ENCODE data around the gene LDAH.

Gene LDAH

DNA sequence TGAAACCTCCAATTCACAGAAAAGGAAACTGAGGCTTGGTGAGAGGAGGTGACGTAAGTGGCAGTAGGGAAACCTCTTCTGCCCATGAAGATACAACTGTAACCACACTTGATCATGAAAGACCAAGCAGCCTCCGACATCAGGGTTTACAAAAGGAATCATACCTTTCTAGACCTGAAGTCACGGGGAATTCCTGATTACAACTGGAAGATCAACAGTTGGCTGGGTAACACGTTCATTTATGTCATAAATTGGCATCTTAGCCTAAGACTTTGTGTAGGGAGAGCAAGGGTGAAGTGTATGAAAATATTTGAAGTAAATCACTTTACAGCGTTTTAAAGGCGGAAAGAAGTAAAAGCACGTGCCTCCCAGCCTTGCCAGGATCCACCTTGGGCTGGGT, 172.9 kb downstream of the LDAH start:
- no peak for DNase-seq

DNA sequence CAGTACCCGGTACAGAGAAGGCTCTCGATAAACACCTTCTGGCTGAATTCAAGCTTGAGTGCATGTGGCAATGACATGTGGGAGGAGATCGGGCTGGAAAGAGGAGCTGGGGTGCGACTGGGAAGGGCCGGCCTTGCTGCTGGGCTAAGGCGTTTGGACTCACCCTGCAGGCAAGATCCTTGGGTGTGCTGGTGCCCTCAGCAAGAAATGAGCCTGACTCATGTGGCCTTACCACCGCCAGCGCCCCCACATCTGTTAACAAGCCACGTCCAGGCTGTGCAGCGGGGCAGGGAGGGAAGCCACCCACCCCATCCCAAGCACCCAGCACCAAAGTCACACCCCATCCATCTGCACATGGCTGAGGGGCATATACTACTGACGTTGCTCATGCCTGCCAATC, 173.3 kb downstream of the LDAH start:
- DNase-seq = no peak

DNA sequence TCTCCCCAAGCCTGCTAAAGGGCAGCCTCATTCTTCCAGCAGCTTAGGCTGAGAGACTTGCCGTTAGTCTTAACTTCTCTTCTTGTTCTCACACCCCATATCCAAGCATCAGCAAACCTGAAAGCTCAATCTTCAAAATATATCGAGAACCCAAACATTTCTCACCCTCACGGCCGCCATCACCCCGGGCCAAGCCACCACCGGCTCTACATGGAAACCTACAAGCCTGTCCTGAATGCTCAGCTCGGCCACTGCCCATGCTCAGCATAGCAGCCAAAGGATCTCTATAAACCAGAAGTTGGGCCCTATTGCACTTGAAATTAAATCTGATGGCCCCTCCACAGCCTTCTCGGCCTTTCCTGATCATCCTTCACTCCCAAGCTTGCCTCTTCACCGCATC, 174.1 kb downstream of the LDAH start:
- DNase-seq = no peak

DNA sequence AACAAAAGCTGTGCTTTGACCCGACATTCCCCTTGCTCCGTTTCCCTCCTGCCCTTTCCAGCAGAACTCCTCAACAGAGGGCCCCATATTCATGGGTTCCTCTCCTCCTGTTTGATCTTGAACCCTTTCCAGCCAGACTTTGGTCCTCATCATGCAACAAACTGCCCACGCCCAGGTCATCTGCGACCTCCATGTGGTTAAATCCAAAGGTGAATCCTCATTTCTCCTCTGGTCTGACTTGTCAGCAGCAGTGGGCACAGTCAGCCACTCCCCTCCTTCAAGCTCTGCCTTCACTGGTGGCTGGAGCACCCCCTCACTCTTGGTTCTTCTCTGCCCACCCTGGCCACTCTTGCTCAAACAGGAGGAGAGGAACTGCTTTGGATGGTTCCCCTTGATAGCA, 174.7 kb downstream of the LDAH start:
- no peak for DNase-seq

DNA sequence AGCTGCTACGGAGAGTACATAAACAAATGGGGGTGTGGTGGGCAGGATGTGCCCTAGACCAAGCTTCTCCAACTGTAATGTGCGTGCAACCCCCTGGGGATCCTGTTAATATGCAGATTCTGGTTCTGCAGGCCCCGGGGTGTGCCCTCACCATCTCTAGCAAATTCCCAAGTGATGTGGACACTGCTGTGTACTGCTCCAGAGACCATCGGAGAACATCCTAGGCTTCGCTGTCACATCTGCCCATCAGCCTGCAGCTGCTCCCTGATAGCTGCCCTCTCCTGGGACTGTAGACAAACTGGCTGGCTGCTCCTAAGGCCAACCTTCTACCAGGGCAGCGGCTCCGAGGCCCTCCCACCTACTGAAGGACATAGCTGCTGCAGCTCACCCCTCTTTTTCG, 175.2 kb downstream of the LDAH start:
- no peak for DNase-seq

DNA sequence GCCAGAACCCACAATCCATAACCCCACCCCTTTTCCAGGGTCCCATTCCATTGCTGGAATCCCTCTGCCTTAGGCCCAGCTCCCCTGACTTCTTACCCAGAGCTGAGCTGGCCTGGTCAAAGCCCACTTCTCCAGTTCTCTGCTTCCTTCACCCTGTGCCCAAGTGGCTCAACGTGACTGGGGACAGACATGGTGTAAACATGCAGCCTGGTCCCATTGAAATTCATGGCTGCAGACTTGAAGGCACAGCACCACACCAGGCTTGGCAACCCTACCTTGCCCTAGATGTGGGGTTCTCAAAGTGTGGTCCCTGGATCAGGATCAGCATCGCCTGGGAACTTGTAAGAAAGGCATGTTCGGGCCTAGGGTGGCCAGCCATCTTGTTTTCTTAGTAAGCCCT, 175.7 kb downstream of the LDAH start:
- no peak for DNase-seq

DNA sequence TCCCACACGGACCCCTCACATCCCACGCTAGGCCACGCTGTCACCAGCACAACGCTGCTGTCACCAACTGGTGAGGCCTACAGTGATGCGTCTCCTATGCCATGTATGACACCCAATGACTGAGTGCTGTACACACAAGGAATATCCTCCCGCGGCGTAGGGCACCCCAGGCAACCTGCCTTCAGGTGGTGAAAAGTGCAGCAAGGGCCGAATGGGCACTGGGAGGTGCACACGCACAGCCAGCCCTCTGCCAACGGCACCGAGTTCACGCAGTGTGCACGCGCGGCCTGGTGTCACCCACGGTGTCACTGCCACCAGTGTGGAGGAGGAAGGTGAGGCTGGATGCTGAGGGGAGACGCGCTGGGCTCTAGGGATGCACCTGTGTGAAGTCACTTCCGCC, 176.5 kb downstream of the LDAH start:
- no peak for DNase-seq

DNA sequence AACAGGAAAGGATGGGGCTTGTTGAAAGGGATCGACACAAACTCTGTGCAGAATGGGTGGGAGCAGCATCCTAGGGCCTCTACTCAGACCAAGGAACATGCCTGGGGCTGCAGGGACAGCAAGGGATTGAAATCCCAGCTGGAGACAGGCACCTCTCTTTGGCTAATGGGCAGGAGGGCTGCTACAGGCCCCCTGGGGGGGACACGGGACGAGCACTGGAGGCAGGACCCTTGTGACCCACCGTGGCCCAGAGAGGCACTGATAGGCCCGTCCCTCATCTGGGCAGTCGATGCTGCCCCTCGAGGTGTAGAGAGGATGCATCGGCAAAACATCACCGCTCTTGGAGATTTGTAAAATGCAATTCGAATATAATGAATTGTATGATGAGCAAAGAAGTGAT, 177.1 kb downstream of the LDAH start:
- DNase-seq = no peak

DNA sequence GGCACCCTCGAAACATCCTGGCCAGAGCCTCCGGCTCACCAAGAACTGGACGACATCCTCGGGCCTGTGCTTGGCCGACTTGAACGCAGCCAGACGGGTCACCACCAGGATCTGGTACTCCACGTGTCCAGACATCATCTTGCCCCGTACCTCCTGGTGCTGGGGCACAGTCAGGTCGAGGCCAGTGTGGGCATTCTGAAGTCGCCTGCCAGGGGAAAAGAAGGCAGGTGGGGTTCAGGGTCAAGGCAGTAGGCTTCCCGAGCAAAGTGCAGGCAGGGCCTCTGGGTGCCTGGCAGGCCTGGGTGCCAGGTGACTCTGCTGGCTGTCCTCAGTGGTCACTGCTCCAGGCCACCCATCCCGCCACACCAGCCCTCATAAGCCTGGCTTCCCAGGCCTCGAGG, 177.6 kb downstream of the LDAH start:
- no peak for DNase-seq

DNA sequence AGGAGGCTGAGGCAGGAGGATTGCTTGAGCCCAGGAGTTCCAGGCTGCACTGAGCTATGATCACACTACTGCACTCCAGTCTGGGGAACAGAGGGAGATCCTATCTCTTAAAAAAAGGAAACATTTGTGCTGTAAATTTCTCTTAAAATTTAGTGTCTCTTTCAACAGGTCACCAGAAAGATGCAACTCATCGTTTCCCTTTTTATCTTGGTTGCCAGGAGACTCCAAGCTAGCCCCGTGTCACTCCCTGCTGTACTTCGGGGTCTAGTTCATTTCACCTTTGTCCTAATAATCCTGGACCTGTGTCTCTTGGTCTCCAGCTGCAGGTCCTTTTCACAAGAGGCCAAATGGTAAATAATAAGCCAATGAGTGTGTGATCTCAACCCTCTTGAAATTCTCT, 179.1 kb downstream of the LDAH start:
- no peak for DNase-seq

DNA sequence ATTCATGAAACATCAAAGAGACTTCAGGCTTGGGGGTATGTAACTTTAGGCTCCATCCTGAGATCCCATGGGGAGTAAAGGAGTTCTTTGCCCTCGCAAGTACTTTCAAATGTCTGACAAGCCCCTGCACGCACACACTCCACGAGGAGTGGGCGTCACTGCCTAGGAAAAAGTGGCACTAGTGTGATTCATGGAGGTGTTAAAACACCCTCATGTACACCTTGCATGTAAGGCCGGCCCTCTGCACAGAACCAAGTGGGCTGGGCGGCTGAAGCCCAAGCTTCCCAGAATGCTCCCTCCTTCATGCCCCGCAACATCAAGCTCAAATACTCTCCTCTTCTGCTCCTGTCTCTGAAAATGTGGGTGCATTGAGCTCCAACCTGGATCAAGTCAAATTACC, 179.8 kb downstream of the LDAH start:
- no peak for DNase-seq

DNA sequence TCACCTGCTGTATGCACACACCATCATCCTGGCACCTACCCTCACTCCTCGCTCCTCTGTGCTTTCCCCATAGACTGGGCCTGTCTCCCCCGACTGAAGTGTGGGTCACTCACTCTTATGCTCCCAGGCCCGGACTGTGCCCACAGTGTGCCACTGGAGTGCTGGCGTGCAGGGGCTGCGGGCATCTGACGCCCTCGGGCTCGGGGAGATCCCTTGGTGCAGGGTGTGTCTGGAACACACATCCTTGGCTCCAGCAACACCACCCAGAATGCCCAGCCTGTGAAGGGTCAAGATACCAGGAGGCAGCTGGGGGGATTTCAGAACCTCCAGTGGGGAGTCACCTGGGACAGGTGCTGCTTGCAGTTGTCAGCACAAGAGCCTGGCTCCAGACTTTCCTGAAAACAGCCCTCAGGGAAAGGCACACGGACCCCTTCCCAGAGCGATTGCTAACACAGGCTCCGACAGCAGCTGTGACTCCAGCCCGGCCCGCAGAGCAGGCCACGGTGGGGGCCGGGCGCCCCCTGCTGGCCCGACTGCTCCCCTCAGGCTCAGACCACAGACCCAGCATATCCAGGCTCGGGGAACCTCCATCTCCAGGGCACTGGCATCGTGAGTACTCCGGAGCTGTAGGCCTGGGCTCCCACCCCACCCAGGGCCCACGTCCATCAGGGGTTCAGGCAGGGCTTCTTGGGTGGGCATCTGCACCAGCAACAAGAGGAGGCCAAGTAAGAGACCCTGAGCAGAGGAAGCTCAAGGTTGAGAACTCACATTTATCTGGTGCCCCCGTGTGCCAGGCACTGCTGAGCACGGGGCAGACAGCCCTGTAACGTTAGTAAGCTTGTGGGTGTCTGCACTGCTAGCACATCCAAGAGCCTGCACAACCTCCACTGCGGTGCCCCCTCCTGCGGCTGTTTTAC, 180.6 kb downstream of the LDAH start:
- DNase-seq = peak; percentile 89

DNA sequence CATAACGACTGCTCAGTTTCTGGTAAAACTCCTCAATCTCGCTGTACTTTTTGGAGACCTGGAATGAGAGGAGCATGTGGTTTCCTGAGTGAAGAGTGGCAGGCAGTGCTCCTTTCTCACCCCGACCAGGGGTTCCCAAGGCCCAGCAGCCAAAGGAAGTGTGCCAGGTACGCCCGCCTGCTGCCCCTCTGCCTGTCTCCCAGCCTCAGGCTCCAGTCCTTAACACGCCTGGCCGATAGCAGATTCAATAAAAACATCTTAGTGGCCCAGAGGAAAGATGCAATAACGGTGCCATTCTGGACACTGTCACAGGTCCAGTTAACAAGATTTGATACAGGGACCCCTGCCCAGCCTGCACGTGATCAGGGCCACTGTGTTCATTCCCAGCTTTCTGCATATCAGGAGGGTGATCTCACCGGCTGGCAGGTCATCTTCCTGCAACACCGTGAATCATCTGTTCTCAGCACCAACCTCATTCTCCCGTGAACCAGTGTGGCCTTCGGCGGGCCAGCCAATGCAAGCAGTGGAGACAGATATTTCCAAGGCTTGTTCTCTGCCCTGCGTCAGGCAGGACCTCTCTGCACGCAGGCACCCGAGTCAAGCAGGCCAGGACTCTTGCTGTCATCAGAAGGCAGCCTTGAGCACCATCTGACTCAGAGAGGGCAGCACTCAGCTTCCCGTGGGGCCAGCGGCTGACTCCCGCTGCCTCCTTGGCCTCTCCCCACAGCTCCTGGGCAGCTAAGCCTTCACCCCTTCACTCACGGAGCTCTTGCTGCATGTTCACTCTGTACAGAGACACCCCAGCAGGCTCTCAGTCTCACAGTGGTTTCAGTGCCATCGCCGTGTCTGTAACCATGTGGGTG, 181.5 kb downstream of the LDAH start:
- no peak for DNase-seq

DNA sequence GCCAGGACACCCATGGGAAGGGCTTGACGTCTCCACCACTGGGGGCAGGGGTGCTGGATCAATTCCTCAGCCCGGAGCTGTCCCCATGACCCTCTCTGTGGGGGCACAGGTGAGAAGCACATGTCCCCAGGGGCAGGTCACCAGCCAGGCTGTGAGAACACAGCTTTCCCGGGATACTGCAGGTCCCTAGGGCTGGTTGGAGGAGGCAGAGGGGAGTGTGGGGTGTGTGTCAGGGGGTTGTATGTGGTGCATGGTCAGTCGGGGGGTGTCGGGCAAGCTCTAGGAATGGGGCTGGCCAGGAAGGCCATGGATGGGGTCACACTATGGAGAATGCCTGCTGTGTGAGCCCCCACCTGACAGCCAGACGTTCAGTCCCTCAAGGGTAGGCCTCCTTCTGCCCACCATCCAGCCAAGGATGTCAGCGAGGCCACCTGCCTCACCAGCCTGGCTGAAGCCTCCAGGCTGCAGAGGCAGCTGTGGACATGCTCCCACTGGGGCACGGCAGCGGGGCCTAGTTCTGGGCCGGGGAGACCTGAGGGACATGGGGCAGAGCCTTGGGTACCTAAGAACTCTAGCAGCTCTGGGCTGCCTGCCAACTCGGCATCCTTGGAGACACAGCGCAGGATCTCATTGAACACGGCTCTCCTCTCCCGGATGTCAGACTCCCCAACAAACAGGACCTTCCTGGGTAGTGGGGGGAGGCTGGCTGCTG, 182.3 kb downstream of the LDAH start:
- DNase-seq = no peak

DNA sequence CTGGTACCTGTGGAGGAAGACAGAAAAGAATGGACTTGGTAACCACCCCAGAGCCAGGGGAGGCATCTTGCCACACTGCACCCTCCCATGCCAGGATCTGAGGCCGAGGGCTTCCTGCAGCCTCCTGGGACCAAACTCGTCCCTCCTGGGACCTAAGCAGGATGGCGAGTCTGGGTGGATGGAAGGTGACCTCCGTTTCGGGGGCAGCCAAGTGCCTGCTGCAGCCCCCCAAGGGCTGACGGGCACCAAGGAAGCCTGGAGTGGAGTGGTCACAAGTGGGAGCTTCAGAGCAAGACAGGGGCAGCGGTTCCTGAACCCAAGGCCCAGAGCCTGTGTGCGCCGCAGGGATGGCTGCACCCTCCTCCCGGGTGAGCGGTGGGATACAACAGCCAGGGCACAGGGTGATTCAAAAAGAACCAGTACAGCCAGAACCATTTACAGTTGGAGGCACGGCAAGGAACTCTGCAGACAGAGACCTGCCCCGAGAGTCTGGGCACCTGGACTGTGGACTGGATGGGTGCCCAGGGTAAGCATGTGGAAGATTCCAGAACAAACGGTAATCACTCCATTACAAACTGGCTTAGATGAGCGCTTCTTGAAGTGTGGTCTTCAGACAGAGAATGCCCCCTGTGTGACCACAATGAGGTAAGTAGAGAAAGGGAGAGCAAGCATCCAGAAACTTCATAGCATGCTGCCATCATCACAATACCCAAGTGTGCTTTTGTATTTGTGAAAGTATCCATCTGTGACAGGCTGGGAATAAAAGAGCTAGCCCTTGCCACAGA, 184.1 kb downstream of the LDAH start:
- DNase-seq = no peak

DNA sequence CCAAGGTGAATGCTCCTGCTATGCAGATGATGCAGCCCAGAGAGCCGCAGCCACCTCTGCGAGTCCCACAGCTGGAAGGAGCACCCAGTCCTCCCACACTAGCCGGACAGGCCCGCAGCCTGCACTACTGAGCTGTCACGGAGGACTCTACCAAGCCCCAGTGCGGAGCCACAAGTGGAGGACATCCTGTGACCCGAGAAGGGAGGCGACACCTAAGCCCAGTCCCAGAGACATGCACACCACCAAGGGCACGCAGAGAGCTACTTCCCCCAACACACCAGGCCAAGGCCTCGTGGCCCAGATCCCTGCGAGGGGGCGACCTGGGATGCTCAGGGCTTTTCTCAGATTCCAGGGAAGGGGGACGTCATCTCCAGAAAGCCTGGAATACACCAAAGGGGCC, 184.9 kb downstream of the LDAH start:
- DNase-seq = no peak

DNA sequence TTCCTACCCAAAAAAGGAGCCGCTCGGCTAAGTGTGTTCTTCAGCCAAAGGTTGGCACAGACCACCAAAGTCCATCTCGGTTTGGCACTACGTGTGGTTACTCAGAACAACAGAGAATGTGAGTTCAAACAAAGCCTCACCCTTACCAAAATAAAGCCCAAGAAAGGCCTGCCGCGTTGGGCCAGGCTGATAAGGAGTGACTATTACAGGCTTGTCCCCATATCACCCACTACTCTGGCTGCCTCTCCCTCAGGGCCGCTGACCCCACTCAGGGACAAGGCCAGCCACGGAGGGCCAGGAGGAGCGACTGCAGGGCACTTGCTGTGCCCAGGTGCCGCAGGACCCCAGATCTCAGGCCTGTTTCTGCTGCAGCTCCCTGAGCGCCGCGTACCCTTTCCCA, 185.8 kb downstream of the LDAH start:
- no peak for DNase-seq

DNA sequence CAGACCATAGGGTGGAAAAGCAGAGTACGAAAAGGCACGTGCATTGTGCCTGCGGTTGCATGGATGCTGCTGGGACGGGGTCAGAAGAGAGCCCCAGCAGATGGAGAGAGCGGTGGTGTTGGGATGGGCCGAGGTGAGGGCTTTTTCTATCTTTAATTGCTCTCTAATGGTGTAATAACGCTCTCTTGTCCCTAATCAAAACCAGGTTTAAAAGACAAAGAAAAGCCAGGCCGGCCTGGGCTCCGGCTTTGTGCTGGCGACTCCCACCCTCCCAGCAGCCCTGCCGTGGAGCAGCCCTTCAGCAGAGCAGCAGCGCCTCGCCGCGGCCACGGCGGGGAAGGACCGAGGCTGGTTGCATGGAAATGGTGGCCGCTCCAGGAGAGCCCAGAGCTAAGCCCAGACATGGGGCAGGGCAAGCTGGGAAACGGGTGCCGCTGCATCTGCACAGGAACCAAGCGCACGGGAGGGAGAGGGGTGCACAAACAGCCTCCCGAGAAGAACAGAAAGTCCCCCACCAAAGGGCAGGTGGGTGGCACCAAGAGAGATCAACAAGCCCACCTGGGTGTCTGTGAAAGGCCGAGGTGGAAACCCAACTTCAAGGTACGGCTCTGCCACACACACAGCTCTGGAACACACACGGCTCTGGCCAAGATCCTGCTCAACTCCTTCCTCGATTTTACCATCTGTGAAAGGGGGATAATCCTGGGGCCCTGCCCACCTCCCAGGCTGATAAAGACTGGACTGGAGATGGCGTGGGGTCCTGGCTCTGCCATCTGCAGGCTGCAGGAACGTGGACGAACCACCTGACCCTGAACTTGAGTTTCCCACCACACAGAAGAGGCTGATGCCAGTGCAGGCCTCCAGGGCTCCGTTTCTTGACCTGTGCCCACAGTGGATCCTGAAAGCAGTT, 187.0 kb downstream of the LDAH start:
- DNase-seq = peak; percentile 77

DNA sequence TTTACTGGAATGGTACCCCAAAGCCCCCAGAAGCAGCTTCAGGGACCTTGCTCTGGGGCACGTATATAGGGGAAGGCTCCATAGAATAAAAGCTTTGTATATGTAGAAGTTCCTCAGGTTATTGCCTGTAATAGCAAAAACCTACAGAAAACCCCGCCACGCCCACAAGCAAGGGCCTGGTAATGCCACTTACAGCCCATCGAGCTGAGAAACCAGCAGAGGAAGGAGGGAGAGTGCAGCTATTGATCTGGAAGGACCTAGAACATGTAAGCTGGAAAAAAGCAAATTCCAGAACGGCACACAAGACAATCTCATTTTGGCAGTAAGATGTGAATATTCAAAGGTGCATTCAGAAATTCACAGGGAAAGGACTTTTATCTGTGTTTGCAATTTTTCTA, 187.8 kb downstream of the LDAH start:
- no peak for DNase-seq

DNA sequence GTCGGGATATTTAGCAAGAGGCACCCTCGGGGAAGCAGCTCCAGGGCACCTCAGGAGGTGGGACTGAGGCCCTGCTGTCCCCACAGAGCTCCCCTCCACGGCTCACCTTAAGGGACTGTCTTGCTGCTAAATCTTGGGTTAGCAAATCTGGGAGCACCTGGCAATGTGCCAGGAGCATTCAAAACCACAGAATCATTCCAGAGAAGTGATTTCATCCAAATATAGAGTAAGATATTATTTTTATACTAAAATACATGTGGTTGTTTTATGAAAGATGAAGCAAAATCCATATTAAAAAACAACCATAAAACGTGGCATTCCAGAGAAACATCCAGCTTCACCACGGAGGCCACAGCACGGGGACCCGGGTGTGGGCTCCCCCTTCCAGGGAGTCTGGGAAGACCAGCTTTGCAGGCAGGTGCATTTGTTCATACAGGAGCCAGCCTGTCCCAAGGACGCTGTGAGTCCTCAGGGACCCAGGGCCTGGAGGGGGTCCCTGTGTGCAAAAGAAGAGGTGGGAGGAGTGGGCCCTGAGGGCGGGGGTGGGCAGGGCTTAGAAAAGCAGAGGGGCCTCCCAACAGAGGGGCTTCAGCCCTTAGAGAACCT, 188.3 kb downstream of the LDAH start:
- DNase-seq = no peak
